ENCODE data around the gene ZSCAN21.

The ZSCAN21 gene

GRCh38 chr7:100101016-100101862 lies 51.7 kb downstream of the ZSCAN21 start, which contains the start of the genes AP4M1 and MCM7:
Gene AP4M1, plus strand, starts transcription at chr7:100101643. Its CDS starts 72 bp downstream, at chr7:100101715.
Gene MCM7, minus strand, starts transcription at chr7:100101397. Its CDS starts 103 bp downstream, at chr7:100101294.
- DNase-seq: peak; percentile 83

GRCh38 chr7:100102950-100103840 lies 53.6 kb downstream of the ZSCAN21 start:
- DNase-seq: no peak

- no peak for DNase-seq
Observed at GRCh38 chr7:100105534-100105933, 56.0 kb downstream of the ZSCAN21 start.

DNA sequence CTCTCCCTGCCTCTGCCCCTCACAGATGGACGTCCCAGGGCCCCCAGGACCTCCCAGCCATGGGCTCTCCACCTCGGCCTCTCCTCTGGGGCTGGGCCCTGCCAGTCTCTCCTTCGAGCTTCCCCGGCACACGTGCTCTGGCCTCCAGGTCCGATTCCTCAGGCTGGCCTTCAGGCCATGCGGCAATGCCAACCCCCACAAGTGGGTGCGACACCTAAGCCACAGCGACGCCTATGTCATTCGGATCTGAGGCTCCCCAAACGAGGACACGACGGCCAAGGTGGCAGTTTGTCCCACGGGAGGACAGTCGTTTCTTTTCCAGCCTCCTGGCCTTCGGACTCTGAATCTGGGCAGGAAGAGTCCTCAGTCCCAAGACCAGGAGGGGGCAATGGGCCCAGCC lies 57.1 kb downstream of the ZSCAN21 start:
- DNase-seq: no peak

DNA sequence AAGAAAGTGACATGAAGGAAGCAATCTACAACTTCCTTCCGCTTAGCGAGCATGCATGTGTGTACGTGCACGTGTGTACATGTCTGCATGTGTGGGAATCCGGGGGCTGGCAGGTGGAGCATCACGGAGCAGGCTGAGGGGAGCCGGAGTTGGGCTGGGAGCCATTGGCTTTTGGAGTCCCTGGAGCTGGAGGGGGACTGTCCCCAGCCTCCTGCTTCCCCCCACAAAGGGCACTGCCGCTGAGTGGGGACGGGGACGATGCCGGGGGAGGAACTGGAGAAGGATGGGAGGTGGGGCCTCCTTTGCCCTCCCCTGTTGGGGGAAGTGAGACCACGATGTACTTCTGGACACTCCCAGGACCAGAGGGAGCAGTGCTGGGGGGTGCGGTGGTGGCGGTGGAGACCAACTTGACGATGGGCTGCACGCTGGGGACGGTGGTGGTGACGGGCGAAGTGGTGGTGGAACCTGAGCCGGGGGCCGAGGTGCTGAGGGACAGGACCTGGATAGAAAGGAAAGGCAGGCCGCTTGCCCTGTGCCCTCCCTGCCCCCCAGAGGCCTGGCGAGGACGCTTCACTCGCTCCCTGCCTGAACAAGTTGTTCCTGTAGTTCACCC lies 57.7 kb downstream of the ZSCAN21 start:
- no peak for DNase-seq

GRCh38 chr7:100107890-100108289 lies 58.3 kb downstream of the ZSCAN21 start:
- no peak for DNase-seq

DNA sequence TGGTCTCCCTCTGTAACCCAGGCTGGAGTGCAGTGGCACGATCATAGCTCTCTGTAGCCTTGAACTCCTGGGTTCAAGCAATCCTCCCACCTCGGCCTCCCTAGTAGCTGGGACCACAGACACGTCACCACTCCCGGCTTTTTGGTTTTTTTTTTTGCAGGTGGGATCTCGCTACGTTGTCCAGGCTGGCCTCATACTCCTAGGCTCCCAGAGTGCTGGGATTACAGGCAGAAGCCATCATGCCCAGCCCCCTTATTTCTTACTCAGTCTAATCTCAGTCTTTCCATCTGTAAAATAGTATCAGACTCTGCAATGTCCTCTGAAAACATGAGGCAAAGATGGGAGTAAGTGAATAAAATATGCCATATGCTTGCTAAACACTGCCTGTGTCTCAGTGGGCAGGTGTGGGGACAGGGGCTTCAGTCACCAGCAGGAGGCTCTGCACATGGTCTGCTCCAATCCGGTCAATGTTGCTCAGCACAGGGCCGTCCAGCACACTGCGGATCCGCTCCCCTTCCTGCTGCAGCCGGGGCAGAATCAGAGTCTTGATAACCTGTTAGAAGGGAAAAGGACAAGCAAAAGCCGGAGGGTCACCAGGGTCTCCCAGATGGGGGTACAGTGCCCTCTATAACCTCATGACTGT lies 60.1 kb downstream of the ZSCAN21 start:
- no peak for DNase-seq

DNA sequence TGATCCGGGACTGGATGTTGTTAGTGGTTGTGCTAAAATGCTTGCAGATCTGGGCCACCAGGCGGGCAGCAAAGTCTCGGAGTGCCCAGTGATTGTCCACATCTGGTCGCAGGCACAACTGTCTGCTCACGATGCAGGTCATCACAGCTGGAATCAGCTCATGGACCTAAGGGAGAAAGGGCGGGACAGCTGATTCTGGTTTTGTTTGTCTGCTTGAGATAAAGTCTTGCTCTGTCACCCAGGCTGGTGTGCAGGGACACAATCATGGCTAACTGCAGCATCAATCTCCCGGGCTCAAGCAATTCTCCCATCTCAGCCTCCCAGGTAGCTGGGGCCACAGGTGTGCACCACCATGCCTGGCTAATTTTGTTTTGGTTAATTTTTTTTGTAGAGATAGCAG lies 61.6 kb downstream of the ZSCAN21 start:
- no peak for DNase-seq

DNA sequence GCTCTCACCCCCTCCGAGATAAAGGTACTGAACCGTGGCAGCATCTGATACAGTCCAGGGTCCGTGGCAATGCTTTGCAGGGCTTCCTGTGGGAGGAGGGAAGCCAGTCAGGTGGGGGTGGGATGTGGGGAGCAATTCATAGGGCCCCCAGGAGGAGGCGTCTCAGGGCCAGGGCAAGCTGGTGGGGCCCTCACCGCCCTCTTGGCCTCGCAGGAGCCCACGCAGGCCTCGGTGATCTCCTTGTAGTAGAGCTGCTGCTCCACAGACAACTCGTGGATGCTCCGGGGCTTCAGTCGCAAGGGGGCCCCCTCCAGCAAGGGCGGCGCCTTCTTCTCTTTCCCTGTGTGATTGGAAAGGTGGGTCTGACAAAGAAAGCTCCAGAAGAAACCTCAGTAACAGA lies 62.3 kb downstream of the ZSCAN21 start:
- DNase-seq: no peak
